Peyer's patch (tissue), 4 donors: ENCODE results near the gene CAVIN4.

Experiments used
- POLR2A ChIP-seq, 2 donors: fragments of 450-650 bp; IDR thresholded peaks; one replicate each; pipeline ENCODE4 v1.5.1; 2017; ENCODE audit warnings: antibody characterized with exemption in 2 of 2, mild to moderate bottlenecking in 2 of 2, moderate library complexity in 2 of 2
- TF ChIP-seq, protein P1 (sequence below), 6 experiments: fragments of 450-650 bp in 4 of 6; fragments of 200-600 bp in 2 of 6; sonication (generic) in 1 of 6; IDR thresholded peaks; one replicate each; pipeline ENCODE4 v1.5.1; 2017 to 2019; ENCODE audit warnings: antibody characterized with exemption in 6 of 6, mild to moderate bottlenecking in 3 of 6, moderate library complexity in 1 of 6

DNA sequence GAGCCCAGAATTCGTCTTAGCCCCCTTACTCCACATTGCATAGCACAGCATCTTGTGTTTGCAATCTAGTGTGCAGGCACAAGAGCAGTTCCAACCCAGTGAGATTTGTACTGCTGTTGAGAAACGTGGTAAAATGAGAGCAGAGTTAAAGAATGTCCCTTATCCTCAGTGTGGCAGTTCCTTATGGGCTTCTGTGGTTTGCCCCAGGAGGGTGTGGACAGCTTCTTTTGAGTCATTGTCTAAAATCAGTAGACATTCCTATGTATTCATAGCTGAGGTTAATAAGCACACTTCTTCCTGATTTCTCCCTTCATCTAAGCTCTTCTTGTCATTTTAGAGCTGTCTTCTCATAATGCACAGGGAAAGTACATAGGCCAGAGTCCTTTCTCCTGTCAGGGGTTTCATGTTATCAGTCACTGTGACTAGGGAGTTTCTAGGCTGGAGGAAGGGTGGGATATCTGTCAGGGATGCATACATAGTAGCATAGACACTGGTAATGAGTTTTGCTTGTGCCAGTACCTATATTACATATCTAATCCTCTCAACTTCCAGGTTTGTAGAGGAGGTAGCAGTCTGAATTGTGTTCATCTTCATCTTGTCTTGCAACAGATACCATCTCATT, 2.0 kb upstream of the CAVIN4 start:
- TF ChIP-seq, protein P1, sequence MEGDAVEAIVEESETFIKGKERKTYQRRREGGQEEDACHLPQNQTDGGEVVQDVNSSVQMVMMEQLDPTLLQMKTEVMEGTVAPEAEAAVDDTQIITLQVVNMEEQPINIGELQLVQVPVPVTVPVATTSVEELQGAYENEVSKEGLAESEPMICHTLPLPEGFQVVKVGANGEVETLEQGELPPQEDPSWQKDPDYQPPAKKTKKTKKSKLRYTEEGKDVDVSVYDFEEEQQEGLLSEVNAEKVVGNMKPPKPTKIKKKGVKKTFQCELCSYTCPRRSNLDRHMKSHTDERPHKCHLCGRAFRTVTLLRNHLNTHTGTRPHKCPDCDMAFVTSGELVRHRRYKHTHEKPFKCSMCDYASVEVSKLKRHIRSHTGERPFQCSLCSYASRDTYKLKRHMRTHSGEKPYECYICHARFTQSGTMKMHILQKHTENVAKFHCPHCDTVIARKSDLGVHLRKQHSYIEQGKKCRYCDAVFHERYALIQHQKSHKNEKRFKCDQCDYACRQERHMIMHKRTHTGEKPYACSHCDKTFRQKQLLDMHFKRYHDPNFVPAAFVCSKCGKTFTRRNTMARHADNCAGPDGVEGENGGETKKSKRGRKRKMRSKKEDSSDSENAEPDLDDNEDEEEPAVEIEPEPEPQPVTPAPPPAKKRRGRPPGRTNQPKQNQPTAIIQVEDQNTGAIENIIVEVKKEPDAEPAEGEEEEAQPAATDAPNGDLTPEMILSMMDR (IDR thresholded peaks at IDR 0.05): no peak
- TF ChIP-seq POLR2A (IDR thresholded peaks at IDR 0.05): no peak
